HG02678 (cell line): ENCODE data around the gene FERMT2.
A peak's percentile ranks its signal among the peaks of the same experiment; 100 is the strongest.
"Not testable (repeated sequence)": the region's sequence is repeated elsewhere in the genome, so short reads cannot be mapped to it uniquely, and the experiment has no call there.

Experiments used
- ATAC-seq: cut with Tn5 transposase; IDR thresholded peaks from one replicate; pipeline ENCODE4 v1.9.1; 2021; ENCODE audit warnings: mild to moderate bottlenecking, moderate library complexity; ENCODE audit not compliant: unreplicated experiment

The FERMT2 gene

DNA sequence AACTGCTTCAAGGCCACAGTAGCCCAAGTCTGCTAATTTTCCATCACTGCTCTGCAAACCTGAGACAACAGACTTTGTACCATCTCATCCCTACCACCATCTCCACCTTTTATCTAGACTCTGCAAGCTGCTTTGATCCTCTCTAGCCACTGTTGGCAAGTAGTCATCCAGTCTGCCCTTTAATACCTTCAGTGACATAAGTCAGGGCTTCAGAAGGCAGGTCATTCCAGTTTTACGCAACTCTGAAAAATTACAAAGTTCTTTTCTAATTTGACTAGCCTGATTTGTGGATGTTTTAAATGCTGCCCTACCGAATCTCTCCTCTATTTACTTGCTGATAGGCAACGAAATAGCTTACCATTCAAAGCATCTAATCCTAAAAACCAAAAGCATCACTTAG, 2.8 kb downstream of the FERMT2 start:
- no peak for ATAC-seq

DNA sequence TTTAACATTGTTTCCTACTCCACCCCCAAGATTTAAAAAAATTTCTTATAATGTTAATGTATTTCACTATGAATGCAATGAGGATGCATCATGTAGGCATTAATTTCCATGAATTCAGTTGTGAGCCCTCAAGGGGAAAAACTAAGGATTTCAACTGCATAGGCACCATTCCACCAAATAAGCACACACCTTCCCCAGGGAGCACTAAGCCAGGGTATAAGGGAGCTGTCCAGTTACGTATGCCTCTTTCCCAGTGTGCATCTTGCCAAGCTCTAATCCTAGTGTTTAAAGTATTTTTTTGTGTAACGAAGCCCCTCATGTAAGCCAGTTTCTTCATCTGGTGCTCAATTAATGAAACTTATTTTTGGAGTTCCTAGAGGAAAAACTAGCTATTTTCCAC, 6.6 kb downstream of the FERMT2 start:
- ATAC-seq = no peak

DNA sequence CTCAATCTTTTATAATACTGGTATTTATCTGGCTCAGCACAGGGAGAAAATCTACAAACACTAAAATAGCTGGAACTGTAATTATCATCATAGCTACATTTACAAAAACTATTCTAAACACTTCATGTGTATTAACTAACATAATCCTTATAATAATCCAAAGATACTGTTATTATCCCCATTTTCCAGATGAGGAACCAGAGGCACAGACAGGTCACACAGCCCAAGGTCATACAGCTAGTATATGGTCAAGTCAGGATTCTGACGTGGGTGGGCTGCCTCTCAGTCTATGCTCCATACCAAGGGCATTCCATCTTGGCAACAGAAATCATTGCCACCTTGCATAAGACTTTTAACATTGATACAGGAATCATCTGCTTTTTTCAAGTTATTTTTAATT, 11.4 kb downstream of the FERMT2 start:
- no peak for ATAC-seq

DNA sequence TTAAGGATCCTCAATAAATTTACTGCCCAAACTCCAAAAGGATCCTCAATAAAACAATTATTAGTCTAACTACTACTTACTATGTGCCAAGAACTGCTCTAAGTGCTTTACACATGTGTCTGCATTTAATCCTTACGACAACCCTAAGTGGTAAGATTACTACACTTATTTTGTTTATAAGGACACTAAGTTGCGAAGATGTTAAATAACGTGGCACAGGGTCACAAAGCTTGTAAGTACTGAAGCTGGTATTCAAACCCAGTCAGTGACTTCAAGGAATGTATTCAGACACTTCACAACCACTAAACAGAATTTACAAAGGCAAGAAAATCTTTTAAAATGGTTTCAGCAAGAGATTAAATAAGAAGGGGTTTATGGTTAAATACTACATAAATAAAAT, 13.0 kb downstream of the FERMT2 start:
- ATAC-seq = no peak

DNA sequence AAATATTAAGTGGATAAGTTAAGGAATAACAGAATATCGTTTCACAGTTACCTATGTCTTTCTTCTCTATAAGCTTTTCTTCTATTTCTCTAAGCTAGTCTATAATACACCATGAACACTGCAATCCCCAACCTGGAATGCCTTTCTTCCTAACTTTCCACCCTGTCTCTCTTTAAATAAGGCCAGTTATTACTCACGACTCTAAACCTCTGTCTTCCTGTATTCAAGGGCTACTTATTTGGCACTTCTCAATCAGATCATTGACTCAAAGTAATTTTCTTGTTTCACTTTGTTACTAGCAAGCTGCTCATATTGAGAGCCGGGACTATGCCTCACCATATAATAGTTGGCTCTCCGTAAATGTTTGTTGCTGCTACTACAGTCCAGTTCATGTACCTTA, 13.5 kb downstream of the FERMT2 start:
- ATAC-seq = no peak

DNA sequence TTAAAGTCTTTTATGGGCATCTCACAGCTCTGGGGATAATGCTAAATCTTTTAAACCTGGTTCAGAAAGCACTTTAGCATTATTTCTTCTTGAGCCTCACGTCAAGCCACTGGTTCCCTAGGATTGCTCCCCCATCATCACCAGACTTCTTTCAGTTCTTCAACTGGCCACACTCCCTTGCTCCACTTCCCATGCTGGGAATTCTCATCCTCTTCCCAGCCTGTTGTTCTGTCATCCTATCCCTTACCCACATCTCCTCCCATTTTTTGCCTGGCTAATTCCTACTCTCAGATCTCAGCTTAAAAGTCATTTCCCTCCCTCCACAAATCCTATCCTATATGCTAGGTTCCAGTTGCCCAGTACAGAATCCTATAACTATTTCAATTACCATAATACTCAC, 14.4 kb downstream of the FERMT2 start:
- ATAC-seq = no peak

DNA sequence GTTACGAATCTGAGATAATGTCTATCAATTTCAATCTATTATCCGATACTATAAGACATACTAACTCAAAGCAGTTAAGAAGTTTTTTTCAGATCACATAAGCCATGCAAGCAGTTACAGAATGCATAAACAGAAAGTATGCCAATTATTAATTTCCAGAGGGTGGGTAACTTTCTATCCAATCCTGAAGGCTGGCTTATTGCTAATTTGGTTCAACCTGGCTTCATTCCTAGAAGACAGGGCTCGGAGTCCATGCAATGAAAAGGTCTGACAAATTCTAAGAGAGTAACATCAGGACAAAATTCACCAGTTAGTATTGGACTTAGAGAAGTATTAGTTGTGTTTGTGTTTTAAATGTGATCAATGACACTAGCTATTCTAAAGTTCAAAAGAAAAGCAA, 15.0 kb downstream of the FERMT2 start:
- no peak for ATAC-seq

DNA sequence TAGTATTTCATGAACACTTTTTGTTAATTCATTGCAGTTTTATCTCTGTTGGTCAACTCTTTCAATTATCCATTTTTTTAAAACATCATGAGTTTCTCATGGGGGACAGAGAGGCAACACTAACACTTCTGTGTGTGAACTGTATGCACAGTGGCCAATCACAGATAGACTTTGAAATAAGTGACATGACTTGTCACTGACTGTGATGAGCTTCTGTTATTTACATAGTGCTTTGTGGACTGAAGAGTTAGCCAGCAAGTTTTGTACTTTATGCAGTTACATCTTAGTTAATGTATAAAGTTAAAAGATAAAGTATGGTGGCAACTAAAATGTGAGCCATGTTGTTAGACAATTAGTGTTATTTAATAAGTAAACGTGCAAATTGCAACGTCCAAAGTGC, 16.1 kb downstream of the FERMT2 start:
- ATAC-seq = no peak

DNA sequence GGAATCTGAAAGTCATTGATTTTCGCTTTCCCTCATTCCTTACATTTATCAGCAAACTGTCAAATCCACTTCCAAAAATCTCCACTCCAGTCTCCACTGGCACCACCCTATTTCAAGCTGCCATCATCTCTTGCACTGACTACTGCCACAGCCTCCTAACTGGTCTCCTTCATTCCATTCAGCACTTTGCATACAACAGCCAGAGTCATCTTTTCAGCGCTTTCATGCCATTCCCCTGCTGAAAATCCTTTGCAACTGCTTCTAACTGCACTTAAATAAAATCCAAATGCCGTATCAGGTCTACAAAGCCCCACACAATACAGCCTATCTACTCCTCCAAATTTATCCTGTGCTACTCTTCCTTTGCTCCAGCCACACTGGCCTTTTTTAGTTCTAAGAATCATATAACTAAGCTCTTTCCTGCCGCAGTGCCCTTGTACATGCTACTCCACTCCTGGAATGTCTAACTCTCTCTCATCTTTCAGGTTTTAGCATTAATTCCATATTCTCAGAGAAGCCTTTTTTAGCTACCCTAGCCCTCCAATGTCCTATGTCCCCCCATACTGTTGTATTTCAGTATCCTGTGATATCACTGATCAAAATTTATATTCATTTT, 21.6 kb downstream of the FERMT2 start:
- no peak for ATAC-seq

DNA sequence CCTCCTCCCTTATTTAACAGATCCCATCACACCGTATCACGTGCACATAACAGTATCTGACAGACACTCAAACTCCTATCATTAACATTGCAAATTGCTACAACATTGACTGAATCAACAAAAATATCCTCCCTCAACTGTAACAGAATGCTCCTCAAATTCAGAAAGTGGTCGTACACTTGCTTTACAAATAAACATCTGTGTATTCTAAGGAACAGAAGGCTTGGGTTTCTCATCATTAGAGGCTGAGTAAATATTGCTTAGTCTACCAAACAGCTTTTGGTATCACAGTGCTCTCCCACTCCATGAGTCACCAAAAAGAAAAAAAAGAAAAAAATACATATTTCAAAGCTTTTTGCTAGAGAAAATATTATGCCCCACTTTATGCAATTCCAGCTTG, 23.9 kb downstream of the FERMT2 start:
- ATAC-seq = no peak

DNA sequence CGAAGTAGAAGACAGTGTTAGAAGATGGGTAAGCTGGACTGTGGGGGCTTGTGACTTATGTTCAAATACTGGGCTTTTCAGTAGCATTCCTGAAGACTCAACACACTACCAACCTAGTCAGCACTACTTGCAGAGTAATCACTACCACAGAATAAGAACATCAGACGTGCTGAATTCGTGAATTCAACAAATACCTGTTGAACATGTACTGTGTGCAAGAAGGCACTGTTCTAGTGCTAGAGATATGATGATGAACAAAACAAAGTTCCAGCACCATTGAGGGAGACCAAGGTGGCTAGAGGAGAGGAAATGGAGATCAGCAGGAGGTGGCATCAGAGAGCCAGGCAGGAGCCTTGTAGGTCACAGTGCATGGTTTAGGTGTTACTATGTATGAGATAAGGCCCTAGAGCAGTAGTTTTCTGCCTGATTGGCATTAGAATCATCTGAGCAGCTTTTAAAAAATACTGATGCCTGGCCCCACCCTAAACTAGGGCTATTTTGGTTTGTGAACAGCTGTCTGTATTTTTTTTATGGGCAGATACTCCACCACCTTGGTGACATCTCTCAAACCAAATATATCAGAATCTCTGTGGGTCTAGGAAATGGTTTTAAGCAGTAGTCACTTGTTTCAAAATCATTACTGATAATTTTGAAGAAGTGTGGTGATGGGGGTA, 26.8 kb downstream of the FERMT2 start:
- peak; percentile 48 for ATAC-seq

DNA sequence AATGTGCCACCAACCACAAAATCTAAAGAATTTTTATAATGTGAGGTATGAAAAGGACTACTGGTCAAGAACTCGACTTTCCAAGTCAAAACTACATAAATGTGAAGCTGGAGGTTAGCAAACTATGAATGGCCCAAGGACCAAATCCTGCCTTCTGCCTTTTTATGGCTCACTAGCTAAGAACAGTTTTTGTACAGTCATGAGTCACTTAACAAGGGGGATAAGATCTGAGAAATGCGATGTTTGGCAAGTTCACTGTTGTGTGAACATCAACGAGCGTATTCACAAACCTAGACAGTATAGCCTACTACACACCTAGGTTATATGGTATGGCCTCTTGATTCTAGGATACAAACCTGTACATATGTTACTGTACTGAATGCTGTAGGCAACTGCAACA, 28.2 kb downstream of the FERMT2 start:
- no peak for ATAC-seq

DNA sequence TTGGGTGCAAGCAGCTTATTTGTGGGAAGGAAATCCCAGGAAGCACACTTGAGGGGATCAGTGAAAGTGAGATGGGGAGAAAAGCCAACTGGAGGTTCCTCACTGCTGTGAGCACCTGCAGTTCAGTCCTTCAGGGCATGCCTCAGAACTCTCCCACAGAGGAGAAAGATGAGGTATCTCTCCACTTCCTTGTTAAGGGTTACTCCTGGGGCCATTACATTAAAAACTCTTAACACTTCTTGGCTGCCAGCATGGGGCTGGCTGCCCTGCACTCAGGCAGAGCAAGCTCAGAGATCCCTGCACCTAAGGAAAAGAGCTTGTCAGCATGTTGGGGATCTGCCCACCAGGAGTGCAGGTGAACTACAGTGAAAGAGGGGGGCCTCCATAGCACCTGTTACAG, 28.8 kb downstream of the FERMT2 start:
- no peak for ATAC-seq

DNA sequence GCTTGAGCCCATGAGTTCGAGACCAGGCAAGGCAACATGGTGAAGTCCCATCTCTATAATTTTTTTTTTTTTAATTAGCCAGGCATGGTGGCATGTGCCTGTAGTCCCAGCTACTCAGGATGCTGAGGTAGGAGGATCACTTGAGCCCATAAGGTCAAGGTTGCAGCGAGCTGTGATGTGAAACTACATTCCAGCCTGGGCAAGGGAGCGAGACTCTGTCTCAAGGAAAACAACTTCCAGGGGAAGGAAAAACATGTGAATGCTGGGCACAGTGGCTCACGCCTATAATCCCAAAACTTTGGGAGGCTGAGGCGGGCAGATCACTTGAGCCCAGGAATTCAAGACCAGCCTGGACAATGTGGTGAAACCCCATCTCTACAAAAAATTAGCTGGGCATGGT, 30.4 kb downstream of the FERMT2 start:
- not testable (repeated sequence) for ATAC-seq

DNA sequence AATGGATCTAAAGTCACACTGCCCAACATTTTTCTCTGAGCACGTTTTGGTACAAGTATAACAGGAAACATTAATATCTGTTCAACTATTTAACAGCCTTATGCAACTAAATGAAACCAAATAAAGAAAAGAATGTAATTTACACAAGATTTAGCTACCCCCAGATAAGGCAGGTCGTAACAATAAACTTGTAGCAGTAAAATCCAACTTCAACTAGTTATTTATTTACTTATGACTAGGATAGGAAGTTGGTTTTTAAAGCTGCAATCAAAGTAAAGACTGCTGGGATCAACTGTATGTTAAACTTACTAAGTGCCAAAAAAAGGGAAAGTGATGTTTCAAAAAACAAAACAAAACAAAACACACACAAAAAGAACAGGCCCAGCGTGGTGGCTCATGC, 30.9 kb downstream of the FERMT2 start:
- ATAC-seq = no peak

DNA sequence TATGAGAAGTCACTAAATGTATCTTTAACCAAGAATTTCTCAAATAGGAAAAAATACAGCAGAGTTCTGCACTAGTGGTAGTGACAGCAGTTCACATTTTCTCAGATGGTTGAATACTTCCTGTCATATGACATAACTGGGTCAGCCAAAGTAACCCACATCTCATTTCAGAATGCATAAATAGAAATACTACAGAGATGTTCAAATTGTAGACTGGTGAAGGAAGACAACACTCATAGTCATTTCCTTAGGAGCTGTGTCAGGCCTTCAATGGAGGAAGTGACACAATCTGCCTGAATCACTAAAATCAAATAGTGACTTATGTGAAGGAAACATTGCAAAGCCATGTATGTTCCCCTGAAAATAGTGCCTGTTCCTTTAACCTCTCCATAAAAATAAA, 32.4 kb downstream of the FERMT2 start:
- ATAC-seq = peak; percentile 88

DNA sequence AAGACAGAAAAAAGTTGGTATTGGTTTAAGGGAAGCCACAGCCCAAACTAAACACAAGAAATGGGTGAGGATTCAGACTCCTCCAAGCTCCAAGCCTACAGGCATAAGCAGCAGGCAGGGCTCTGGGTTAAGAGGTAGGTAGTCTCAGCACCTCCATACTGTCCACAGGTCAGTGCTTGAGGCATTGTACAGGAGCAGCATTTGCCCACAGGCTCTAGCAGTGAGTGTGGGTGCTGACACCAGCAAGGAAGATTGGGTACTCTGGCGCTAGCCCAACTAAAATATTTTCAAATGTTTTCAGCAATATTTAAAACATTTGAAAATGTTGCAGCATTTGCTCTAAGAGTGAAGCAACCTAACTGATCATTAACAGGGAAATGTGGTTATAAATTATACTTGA, 33.1 kb downstream of the FERMT2 start:
- ATAC-seq = no peak

DNA sequence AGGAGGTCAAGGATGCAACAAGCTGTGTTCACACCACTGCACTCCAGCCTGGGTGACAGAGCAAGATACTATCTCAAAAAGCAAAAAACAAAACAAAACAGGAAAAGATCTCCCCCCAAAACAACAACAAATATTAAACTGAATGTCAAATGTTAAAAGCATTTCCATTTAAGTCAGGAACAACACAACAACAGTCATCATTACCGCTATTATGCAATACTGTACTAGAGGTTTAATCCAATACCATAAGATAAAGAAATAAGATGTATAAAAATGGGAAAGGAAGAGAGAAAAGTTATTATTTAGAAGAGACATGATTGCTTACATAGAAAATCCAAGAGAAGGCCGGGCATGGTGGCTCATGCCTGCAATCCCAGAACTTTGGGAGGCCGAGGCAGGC, 36.6 kb downstream of the FERMT2 start:
- ATAC-seq = no peak

DNA sequence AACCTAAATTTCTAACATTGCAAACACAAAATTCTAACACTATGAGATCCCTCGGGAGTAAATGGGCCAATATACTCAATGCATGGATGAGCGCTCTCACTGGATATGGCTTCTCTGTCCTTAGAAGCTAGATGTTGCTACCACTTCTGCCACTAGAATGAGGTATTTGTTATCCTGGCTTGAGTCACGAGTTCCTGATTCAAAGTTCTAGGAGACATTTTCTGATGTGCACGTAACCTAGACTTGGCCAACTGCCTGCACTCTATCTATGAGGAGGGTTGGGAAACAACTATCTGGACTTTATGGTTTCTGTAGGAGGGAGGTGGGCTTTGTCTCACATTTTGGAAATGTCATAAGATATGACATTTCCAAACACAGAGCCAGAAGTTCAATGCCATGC, 37.6 kb downstream of the FERMT2 start:
- ATAC-seq = no peak

DNA sequence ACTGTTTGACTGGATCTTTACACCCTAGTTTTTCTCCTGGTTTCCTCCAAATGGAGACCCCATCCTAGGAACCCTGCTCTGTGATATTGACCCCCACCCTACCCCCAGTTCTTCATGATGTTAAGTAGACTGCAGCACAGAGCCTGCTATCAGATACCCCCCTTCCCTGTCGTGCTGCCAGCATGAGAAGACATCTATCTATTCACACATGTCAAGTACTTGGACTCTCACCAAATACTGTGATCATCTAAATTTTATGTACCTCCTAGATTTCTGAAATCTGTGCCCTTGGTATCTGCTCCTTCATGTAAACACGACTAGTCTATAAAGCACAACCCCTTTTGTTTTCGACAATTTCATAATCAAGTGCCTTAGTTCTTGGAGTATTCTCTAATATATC, 38.9 kb downstream of the FERMT2 start:
- no peak for ATAC-seq

DNA sequence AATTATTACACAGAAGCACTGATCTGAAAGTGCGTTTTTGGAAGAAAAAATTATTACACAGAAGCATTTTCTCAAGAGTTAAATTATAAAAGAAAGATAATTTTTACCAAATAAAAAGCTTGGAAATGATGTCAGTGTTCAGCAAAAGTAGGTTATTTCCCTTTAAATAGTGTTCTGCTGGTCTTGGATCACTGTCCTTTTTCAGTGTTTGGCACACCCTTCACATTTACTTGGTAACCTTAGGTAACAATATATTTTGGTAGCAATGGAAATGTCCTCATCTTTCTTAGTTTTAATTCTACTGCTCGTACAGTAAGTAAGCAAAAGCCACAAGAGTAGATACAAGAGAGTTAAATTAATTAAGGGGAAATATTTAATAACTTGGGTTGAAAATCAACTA, 40.3 kb downstream of the FERMT2 start:
- ATAC-seq = no peak

DNA sequence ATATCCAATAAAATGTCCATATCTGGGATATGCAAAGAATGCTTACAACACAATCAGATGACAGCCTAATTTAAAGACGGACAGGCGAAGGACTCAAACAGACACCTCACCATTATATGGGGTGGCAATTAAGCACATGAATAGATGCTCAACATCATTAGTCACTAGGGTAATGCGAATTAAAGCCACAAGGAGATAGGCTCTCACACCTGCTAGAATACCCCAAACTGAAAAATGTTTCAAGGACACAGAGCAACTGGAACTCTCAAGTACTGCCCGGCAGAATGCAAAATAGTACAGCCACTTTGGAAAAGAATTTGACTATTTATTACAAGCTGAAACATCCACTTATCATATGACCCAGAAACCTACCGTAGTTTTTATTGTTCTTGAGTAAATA, 42.9 kb downstream of the FERMT2 start:
- ATAC-seq = no peak

DNA sequence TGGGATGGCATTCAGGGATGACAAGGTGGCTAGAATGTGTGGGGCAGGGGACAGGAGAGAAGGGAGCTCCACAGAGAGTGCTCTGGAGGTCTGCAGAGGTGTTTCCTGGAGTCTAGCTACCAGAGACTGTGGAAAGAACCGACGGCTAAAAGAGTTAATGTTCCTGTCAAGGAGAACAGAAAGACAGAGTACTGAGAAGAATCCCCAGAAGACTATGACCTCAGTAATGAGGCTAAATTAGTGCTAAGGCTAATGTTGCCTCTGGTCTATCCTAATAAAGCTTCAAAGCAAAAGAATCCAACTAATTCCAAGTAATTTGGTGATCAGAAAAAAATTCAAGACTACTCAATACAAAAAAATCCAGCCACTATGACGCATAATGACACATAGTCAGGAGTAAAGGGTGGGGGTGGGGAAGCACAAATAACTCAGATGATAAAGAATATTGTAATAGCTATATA, 44.7 kb downstream of the FERMT2 start:
- ATAC-seq = no peak
